Type B pancreatic cell (in vitro differentiated cells): ENCODE results near the gene XIRP1. TPM values are rescaled to one million over a fixed set of nuclear protein-coding genes. Genes with fewer than 3 reads are reported as not detected.

Experiments
- DNase-seq: peaks from one replicate; pipeline ENCODE4 v3.0.0; 2021; ENCODE audit warnings: mixed read lengths; ENCODE audit not compliant: unreplicated experiment; ENCODE audit errors: extremely low spot score
- H3K27ac Mint-ChIP-seq: 2 replicates; pipeline ENCODE4 v1.8.0; 2021; ENCODE audit warnings: mild to moderate bottlenecking, mixed read lengths
- H3K27me3 Mint-ChIP-seq: 2 replicates; pipeline ENCODE4 v1.8.0; 2021; ENCODE audit warnings: mixed read lengths
- H3K36me3 Mint-ChIP-seq: 2 replicates; pipeline ENCODE4 v1.8.0; 2021; ENCODE audit warnings: mixed read lengths
- H3K4me1 Mint-ChIP-seq: one replicate; pipeline ENCODE4 v1.8.0; 2021; ENCODE audit warnings: mixed read lengths; ENCODE audit not compliant: unreplicated experiment
- H3K4me3 Mint-ChIP-seq: 2 replicates; pipeline ENCODE4 v1.8.0; 2021; ENCODE audit warnings: mild to moderate bottlenecking, mixed read lengths
- H3K9me3 Mint-ChIP-seq: 2 replicates; pipeline ENCODE4 v1.8.0; 2021; ENCODE audit warnings: mixed read lengths
- CTCF ChIP-seq: fragments of 200-600 bp; sonication (generic); conservative IDR thresholded peaks from 2 replicates; pipeline ENCODE4 v1.5.0; 2021; ENCODE audit warnings: antibody characterized with exemption, mild to moderate bottlenecking
- total RNA-seq: library from RNA; stranded (reverse); gene quantifications from 2 replicates; pipeline ENCODE4 v1.2.1, GENCODE V29; 2021; ENCODE audit warnings: low replicate concordance

Gene XIRP1
- total RNA-seq, 1 donor from 2014 or later, result 0.12 TPM

DNA sequence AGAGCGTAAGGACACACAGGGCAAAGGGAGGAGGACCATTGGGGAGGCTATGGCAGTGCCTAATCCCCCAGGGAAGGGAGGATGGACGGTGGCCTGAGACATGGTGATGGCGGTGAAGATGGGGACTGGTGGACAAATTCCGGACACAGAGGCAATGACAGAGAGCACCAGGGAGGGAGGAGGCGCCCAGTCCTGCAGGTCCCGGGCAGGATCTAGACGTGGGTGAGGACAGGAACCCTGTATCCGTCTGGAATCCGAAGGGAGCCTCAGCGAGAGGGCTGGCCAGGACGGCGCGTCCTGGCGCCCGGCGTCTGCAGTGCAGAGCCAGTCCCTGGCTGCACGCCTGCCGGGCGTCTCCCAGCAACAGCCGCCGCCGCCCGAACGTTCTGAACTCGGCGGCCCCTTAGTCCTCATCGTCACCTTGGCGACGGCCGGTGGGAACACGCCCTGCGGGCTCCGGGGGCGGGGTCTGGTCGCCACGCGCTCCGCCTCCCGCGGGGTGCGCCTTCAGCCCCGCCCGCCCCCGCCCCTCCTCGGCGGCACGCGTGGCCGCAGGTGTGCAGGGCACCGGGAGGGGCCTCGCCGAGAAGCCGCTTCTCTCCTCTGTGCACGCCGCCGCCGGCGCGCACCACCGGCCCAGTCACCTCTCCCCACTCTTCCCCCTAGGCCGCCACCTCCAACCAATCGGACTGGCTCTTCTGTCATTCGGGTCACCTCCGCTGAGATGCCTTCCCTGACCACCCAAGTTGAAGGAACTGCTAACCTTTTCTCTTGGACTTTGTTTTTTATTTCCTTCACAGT lies 11.6 kb downstream of the XIRP1 start:
- Mint-ChIP-seq H3K36me3 (no peaks in the 10 kb centered on the region), H3K27ac (peak overlapping the region; percentile 92), H3K4me3 (peak overlapping the region; percentile 94), H3K9me3 (no peaks in the 10 kb centered on the region), H3K27me3 (peaks cover 2% of the 10 kb centered on the region), H3K4me1 (peaks cover 44% of the 10 kb centered on the region)
- TF ChIP-seq CTCF, result peak; percentile 38
- DNase-seq, result peak; percentile 93

GRCh38 chr3:39180183-39180545 lies 12.2 kb downstream of the XIRP1 start:
- Mint-ChIP-seq H3K27me3 (peaks cover 2% of the 10 kb centered on the region), H3K9me3 (no peaks in the 10 kb centered on the region), H3K4me3 (peak overlapping the region; percentile 94), H3K36me3 (no peaks in the 10 kb centered on the region), H3K27ac (peak overlapping the region; percentile 92), H3K4me1 (peaks cover 46% of the 10 kb centered on the region)
- no peak for TF ChIP-seq CTCF
- no peak for DNase-seq

DNA sequence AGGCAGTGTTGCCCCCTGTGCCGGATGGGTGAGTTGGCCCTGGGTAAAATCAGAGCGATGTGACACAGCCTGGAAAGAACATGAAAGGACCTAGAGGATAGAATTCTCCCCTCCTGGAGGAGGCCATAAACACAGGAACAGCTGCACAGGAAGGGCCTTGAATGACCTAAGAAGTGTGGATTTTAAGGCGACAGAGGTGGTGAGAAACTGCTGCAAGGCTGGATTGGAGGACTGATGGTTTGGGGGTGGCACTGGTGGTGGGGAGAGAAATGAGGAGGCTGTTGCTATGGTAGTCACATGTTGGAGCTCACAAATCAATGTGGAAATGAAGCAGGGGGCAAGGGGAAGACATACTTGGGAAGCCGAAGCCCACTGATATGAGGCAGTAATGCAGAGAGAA lies 13.8 kb downstream of the XIRP1 start:
- Mint-ChIP-seq H3K4me3 (peak overlapping the region; percentile 83), H3K27me3 (peaks cover 2% of the 10 kb centered on the region), H3K27ac (peak overlapping the region; percentile 24), H3K36me3 (no peaks in the 10 kb centered on the region), H3K9me3 (no peaks in the 10 kb centered on the region), H3K4me1 (peaks cover 46% of the 10 kb centered on the region)
- no peak for DNase-seq
- TF ChIP-seq CTCF, result no peak

- Mint-ChIP-seq H3K27ac (peak overlapping the region; percentile 88), H3K4me3 (peak overlapping the region; percentile 89), H3K36me3 (no peaks in the 10 kb centered on the region), H3K9me3 (no peaks in the 10 kb centered on the region), H3K27me3 (peaks cover 2% of the 10 kb centered on the region), H3K4me1 (peaks cover 42% of the 10 kb centered on the region)
- no peak for DNase-seq
- no peak for TF ChIP-seq CTCF
Observed at GRCh38 chr3:39177708-39178332, 14.6 kb downstream of the XIRP1 start.

DNA sequence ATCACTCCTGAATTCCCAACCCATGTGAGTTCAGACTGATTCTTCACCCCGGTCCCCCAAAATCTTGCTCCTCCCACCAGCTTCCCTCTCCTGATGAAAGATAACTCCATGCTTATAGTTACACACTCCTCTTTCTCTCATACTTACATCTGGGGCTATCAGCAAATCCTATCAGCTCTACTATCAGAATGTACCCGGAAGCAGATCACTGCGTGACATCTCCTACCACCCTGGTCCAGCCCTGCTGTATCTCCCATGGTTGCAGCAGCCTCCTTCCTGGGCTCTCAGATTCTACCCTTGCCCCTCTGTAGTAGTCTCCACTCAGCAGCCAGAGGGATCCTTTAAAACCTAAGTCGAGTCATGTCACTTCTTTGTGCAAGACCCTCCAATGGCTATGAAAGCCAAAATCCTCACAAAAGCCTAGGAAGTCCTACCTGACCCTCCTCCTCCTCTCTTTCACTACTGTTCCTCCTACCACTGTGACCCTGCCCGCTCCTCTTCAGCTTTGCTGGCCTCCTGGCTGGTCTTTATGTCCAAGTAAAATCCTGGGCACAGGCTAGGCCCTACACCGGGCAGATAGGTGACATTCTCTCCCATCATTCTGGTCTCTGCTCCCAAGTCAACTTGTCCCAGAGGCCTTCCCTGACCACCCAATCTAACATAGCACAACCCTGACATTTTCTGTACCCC lies 16.2 kb downstream of the XIRP1 start:
- H3K27ac Mint-ChIP-seq, result peak overlapping the region; percentile 63
- TF ChIP-seq CTCF, result no peak
- H3K36me3 Mint-ChIP-seq, result no peaks in the 10 kb centered on the region
- DNase-seq, result no peak
- peak overlapping the region; percentile 10 for H3K4me3 Mint-ChIP-seq
- H3K27me3 Mint-ChIP-seq, result peaks cover 2% of the 10 kb centered on the region
- no peaks in the 10 kb centered on the region for H3K9me3 Mint-ChIP-seq
- peaks cover 39% of the 10 kb centered on the region for H3K4me1 Mint-ChIP-seq
